ENCODE measurements around the gene MYH11.
"Not testable (repeated sequence)": the region's sequence is repeated elsewhere in the genome, so short reads cannot be mapped to it uniquely, and the experiment has no call there.

Gene MYH11

DNA sequence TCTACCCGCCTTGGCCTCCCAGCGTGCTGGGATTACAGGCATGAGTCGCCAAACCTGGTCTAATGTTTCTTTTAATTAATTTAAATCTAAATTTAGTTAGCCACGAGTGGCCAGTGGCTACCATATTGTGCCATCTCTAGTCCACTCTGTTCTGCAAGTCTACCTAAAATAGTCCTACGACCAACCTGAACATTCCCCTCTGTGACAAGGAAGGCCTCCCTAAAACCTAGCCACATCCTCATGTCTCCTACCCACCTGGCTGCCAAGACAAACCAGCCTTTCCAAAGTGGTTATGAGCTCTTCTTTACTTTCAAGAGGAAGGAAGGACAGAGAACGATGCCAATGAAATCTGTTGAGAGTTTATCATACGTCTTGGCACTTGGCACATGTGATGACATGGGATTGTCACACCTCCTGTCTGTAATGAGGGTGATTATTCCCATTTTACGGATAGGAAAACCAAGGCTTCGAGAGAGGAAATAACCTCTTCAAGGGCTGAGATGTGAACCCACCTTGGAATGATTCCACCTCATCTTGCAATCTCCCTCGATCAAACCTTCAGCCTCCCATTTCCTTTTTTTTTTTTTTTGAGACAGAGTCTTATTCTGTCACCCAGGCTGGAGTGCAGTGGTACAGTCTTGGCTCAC, 19.7 kb downstream of the MYH11 start:
- no peak for DNase-seq

DNA sequence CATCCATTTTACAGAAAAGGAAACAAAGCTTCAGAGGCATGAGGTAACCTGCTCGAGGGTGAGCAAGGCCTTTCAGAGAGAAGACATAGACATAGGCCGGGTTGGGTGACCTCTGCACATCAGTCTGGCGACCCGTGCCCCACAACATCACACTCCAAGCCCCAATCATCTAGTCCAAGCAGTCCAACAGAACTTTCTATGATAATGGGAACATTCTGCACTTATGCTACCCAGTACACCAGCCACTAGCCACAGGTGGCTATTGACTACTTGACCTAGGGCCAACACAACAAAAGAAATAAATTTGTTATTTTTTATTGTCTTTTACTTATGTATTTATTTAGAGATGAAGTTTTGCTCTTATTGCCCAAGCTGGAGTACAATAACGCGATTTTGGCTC, 20.8 kb downstream of the MYH11 start:
- no peak for DNase-seq

- no peak for DNase-seq
These were observed 21.5 kb downstream of the MYH11 start for GRCh38 chr16:15835136-15835878.

DNA sequence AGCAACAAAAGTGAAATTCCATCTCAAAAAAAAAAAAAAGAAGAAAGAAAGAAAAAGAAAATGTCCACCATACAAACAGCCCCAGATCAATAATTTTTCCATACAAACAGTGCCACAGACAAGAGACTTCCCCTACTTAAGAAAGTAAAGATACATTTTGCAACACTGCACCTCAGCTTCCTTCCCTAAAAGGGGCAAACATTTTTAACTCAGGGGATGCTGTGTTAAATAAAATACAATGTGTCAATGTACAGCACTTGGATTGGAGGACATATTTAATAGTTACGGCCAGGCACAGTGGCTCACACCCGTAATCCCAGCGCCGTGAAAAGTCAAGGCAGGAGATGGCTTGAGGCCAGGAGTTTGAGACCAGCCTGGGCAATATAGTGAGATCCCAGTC, 22.3 kb downstream of the MYH11 start:
- no peak for DNase-seq

DNA sequence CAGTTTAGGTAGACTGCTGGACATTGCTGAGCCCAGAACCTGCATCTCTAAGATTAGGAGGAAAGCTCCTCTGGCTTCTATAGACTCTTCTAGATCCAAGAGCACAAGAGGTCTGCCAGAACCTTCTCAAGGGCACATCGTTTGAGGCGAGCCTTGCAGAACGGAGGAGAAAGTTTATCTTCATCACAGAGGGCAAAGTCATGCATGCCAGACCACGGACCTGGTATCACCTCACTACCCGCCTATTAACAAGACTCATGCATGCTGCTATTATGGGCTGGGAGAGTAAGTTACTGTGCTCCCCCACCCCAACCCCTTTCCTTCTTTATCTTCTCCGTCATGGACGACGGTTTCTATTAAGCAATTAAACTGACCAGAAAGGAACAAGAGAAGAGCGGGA, 23.3 kb downstream of the MYH11 start:
- DNase-seq, result no peak

- DNase-seq, result no peak
These were observed 24.6 kb downstream of the MYH11 start for GRCh38 chr16:15832241-15832640.

DNA sequence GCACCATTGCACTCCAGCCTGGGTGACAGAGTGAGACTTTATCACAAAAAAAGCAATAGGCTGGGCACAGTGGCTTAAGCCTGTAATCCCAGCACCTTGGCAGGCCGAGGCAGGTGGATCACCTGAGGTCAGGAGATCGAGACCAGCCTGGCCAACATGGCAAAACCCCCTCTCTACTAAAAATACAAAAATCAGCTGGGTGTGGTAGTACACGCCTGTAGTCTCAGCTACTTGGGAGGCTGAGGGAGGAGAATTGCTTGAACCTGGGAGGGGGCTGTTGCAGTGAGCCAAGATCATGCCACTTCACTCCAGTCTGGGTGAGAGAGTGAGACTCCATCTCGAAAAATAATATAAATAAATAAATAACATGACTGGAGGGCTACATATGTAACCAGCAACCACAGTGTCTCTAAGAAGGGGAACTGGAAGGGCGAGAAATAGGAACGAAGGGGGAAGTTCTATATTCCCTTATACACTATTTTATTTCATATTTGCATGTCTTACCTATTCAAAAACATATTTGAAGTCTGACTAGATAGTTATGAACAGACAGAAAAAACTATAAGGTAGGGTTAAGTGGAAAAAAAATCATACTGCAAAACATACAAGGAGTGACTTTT, 25.9 kb downstream of the MYH11 start:
- DNase-seq, result no peak

DNA sequence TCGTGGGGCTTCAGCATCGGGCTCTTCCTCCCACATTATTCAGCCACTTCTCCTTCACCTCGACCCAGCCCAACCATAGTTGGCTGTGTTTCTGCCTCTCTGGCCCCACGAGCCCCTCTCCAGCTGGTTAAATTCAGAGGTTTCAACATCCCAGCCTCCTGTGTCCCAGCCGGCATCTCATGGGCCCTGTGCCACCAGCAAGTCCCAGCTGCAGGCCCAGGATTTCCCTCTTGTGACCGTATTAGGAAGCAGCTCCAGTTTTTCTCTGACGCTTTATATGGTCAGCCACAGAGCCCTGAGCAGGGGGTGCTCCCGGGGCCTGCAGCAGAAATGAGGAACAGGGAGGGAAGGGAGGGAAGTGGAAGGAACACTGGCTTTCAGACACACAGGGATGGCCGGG, 27.4 kb downstream of the MYH11 start:
- DNase-seq, result no peak

GRCh38 chr16:15827709-15828343, 29.0 kb downstream of the MYH11 start:
- DNase-seq, result no peak

DNA sequence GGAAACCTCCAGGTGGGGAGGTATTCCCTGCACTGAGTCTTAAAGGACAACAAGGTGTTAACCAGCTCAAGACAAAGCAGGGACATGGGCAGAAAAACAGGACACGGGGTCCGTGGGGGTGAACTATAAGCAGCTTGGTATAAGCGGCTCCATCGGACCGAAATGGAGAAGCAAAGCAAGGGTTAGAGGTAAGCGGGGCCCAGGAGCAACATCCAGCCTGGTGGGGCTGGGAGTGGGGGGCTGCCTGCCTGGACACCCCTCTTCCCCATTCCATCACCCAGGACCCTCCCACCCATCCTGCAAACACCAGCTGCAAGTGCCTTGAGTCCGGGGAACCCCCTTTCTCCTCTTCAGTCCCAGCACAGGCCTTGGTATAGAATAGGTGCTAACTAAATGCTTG, 29.5 kb downstream of the MYH11 start:
- DNase-seq, result no peak

DNA sequence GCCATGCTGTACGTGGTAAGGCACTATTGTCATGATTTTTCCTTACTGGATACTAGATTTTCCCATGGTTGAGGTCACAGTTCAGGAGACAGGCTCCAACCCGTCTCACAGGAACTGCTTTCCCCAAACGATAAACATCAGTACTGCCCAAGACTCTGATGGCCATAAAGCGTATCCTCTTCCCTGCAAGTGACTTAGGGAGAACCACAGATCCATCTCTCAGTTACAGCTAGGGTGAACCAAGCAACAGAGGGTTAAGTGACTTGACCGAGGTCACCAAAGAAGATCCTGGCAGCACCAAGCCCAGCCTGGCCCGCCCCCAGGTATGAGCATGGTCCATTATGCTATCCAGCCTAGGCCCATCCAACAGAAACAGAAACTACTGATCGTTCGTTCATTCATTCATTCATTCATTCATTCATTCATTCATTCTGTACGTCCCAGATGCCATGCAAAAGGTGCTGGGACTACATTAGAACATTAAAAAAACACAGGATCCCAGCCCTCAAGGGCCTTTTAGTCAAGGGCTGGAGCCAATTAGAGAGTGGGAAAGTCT, 31.0 kb downstream of the MYH11 start:
- DNase-seq, result no peak

- DNase-seq, result no peak
These were observed 33.9 kb downstream of the MYH11 start for GRCh38 chr16:15822957-15823356.

- DNase-seq, result no peak
These were observed 36.0 kb downstream of the MYH11 start for GRCh38 chr16:15820837-15821236.

- DNase-seq, result no peak
These were observed 37.8 kb downstream of the MYH11 start for GRCh38 chr16:15819046-15819445.

DNA sequence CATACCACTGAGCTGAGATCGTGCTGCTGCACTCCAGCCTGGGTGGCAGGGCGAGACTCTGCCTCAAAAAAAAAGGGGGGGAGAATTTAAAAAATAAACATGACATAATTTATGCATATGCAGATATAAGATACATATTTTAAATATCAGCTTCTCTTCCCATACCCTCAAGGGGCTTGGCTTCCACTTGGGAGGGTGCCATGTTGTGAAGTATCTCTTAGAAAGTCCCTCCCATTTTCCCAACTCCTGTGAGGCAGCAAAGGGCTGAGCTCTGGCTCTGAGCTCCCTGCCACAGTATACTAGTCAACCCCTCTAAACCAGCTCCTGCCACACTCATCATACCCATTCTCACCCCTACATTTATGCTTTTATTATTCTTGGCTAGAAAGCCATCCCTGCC, 39.4 kb downstream of the MYH11 start:
- no peak for DNase-seq

- DNase-seq, result no peak
These were observed 40.6 kb downstream of the MYH11 start for GRCh38 chr16:15816228-15816627.

DNA sequence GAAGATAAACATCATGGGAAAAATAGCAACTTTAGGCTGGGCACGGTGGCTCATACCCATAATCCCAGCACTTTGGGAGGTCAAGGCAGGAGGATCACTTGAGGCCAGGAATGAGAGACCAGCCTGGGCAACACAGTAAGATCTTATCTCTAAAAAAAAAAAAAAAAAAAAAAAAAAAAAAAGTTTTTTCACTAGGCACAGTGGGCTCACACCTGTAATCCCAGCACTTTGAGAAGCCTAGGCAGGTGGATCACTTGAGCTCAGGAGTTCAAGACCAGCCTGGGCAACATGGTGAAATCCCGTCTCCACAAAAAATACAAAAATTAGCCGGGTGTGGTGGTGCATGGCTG, 44.5 kb downstream of the MYH11 start:
- DNase-seq, result not testable (repeated sequence)

DNA sequence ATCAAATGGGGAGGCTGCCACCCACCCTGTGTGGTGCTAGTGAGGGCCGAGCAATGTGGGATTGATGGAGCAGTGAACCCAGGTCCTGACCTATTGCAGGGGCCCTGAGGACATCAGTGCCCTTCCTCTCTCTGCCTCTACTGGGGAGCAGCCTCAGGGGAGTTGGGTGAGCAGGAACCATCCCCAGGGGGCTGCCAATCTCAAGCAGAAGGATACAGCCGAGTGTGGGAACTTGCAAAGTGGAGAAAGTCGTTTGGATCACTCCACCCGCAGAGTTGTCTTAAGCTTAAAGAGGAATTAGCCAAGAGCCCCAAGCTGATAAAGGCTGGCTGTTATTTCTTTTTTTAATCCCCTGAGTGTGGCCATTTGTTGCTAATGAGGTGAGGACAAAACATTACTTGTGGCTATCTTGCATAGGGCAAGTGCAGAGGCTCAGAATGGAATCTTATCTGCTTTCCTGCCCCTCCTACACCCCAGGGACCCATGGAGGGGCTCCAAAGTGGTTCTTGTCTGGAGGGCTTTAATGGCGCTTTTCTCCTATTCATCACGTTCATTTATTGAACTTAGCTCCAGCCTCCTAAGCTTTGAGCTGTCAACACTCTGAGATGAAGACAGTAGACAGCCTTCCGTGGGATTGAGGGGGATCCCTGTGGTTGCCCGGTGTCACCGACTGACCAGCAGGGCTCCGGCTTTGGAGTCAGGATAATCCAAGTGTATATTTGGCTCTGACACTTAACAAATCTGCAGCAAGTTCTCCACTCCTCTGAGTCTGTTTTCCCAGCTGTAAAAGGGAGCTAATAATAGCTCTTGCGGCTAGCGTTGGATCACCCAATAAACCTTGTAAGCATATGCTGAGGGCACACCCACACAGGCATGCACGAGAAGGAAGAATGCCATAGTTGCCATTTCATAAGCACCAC, 45.1 kb downstream of the MYH11 start:
- DNase-seq, result no peak

DNA sequence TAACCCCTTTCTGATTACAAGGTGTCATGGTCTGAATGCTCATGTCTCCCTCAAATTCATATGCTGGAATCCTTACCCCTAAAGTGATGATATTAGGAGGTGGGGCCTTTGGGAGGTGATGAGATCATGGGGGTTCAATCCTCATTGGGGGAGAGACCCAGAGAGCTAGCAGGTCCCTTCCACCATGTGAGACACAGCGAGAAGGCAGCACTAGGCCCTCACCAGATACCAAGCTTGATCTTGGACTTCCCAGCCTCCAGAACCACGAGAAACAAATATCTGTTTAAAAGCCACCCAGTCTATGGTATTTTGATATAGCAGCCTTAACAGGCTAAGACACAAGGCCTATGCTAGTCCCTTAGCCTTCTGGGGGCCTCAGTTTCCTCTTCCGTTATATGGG, 45.9 kb downstream of the MYH11 start:
- no peak for DNase-seq

DNA sequence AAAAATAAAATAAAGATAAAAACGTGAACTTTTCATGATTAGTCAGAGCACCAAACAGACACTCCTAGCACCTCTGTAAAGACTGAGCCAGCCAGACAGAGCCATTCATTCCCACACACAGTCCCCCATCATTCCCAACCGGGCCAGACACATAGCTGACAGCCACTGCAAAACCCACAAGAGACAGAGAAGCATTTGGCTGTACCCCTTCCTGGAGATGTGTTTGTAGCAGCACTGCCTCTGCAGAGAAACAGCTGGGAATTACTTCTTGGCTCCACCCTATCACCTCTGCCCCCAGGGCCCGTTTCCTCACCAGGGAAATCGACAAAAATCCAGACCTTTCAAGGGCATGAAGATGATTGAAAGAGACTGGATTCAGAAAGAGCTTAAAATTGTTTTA, 46.4 kb downstream of the MYH11 start:
- DNase-seq, result no peak

GRCh38 chr16:15809297-15809696, 47.5 kb downstream of the MYH11 start:
- not testable (repeated sequence) for DNase-seq

DNA sequence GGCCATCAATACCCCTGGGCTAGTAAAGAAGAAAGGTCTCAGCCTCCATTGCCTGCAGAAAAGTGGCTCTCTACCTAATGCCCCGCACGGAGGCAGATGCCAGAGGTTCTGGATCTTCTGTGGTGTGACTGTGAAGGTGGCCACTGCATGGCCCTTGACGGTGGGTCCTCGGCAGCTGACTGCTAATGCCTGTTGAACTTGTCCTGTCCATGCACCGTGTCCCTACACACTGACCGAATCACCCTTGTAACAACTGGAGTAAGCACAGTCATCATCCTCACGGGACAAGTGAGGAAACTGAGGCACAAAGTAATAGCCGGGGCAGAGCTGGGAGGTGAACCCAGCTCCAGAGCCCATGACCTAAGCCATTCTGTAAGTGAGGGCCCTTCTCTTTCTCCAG, 48.8 kb downstream of the MYH11 start:
- DNase-seq, result no peak

- DNase-seq, result no peak
These were observed 49.2 kb downstream of the MYH11 start for GRCh38 chr16:15807603-15808009.

Measured in activated CD8-positive, alpha-beta memory T cell treated with anti-CD3 and anti-CD28 coated beads for 24 hours (primary cell).